SU-DHL-6 (cell line): ENCODE data around the gene GRM8.

ENCODE experiments used
- H2AFZ ChIP-seq: fragments of 200-600 bp; sonication (generic); 2 replicates; pipeline ENCODE4 v1.6.1; 2014; ENCODE audit warnings: low read depth, mild to moderate bottlenecking, moderate library complexity, mixed read lengths, antibody characterized with exemption, low read length; ENCODE audit not compliant: severe bottlenecking
- H3F3A ChIP-seq: fragments of 200-600 bp; shearing (Covaris generic); 2 replicates; pipeline ENCODE4 v1.6.0; 2016; ENCODE audit warnings: antibody characterized with exemption, mild to moderate bottlenecking; ENCODE audit not compliant: insufficient read depth
- H3K27ac ChIP-seq: fragments of 200-600 bp; sonication (generic); 2 replicates; pipeline ENCODE4 v1.5.1; 2016; ENCODE audit warnings: low read depth, mild to moderate bottlenecking, low read length, moderate library complexity, mixed read lengths
- H3K27me3 ChIP-seq: fragments of 200-600 bp; sonication (generic), shearing (Covaris generic); 2 replicates; pipeline ENCODE4 v1.6.0; 2014; ENCODE audit warnings: mild to moderate bottlenecking, low read length
- H3K36me3 ChIP-seq: fragments of 200-600 bp; sonication (generic); 2 replicates; pipeline ENCODE4 v1.6.1; 2014; ENCODE audit warnings: mild to moderate bottlenecking, low read length, mixed read lengths
- H3K4me2 ChIP-seq: fragments of 300-600, 200-600 bp; shearing (Covaris generic), sonication (generic); 2 replicates; pipeline ENCODE4 v1.6.0; 2014; ENCODE audit warnings: low read length, low read depth, mild to moderate bottlenecking; ENCODE audit not compliant: poor library complexity, severe bottlenecking
- H3K4me3 ChIP-seq: fragments of 200-600 bp; sonication (generic); 2 replicates; pipeline ENCODE4 v1.5.1; 2014; ENCODE audit warnings: antibody characterized with exemption, low read length, mild to moderate bottlenecking, mixed read lengths; ENCODE audit not compliant: insufficient read depth, poor library complexity, severe bottlenecking
- H3K79me2 ChIP-seq: fragments of 200-600 bp; sonication (generic); 2 replicates; pipeline ENCODE4 v1.6.1; 2014; ENCODE audit warnings: mild to moderate bottlenecking, low read length, moderate library complexity; ENCODE audit not compliant: insufficient read depth
- H3K9ac ChIP-seq: fragments of 200-600 bp; sonication (generic); 2 replicates; pipeline ENCODE4 v1.7.0; 2014; ENCODE audit warnings: mild to moderate bottlenecking, low read length
- H3K9me2 ChIP-seq: fragments of 200-600 bp; sonication (generic); replicated peaks from 2 replicates; pipeline ENCODE4 v1.6.1; 2014; ENCODE audit warnings: low read length; ENCODE audit not compliant: insufficient read depth
- H3K9me3 ChIP-seq: fragments of 200-600 bp; sonication (generic); 2 replicates; pipeline ENCODE4 v1.6.1; 2014; ENCODE audit warnings: low read length, mixed read lengths; ENCODE audit not compliant: insufficient read depth
- H4K20me1 ChIP-seq: fragments of 200-600 bp; sonication (generic); 2 replicates; pipeline ENCODE4 v1.6.1; 2014; ENCODE audit warnings: low read depth, mild to moderate bottlenecking, antibody characterized with exemption, low read length, moderate library complexity, mixed read lengths
- EZH2phosphoT487 ChIP-seq: fragments of 200-600 bp; sonication (generic), shearing (Covaris generic); conservative IDR thresholded peaks from 2 replicates; pipeline ENCODE4 v1.6.1; 2018; ENCODE audit warnings: mild to moderate bottlenecking, antibody characterized with exemption, low read length, moderate library complexity, mixed read lengths
- TF ChIP-seq, protein P1 (sequence below): fragments of 200-600 bp; sonication (generic); IDR thresholded peaks from one replicate; pipeline ENCODE4 v1.5.1; 2017; ENCODE audit warnings: antibody characterized with exemption, mild to moderate bottlenecking, low read length, moderate library complexity; ENCODE audit not compliant: insufficient read depth, poor library complexity, severe bottlenecking

GRM8 gene

DNA sequence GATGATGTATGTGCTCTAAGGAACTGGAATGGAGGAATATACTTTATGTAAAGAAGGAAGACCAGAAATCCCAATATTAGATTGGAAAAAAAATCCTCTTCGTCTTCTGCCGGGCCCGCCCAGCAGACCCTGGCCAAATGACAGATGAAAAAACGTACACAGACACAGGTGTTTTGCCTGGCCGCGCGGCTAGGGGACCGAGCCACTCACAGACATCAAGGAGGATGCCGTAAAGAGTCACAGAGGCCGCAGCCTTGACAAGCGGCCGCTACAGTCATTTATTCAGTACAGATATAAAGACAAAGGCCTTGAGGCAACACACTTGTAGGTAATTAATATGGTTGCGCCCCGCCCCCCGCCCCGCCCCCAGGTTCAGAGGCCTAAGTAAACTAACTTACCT, 594.1 kb downstream of the GRM8 start:
- Histone ChIP-seq H3K27ac (peak overlapping the region; percentile 93), H3K4me2 (peak overlapping the region; percentile 92), H3K79me2 (no peaks in the 10 kb centered on the region), H3F3A (peaks cover 35% of the 10 kb centered on the region), H3K9me2 (no peaks in the 10 kb centered on the region), H3K9ac (peak overlapping the region; percentile 50; the same call in 1 of the 2 replicates), H4K20me1 (no peaks in the 10 kb centered on the region), H3K36me3 (no peaks in the 10 kb centered on the region; the same call in 1 of the 2 replicates), H2AFZ (peak overlapping the region; percentile 23), H3K27me3 (no peaks in the 10 kb centered on the region), H3K4me3 (peak overlapping the region; percentile 38), H3K9me3 (no peaks in the 10 kb centered on the region)
- no peak for TF ChIP-seq EZH2phosphoT487
- TF ChIP-seq, protein P1, sequence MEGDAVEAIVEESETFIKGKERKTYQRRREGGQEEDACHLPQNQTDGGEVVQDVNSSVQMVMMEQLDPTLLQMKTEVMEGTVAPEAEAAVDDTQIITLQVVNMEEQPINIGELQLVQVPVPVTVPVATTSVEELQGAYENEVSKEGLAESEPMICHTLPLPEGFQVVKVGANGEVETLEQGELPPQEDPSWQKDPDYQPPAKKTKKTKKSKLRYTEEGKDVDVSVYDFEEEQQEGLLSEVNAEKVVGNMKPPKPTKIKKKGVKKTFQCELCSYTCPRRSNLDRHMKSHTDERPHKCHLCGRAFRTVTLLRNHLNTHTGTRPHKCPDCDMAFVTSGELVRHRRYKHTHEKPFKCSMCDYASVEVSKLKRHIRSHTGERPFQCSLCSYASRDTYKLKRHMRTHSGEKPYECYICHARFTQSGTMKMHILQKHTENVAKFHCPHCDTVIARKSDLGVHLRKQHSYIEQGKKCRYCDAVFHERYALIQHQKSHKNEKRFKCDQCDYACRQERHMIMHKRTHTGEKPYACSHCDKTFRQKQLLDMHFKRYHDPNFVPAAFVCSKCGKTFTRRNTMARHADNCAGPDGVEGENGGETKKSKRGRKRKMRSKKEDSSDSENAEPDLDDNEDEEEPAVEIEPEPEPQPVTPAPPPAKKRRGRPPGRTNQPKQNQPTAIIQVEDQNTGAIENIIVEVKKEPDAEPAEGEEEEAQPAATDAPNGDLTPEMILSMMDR = no peak

DNA sequence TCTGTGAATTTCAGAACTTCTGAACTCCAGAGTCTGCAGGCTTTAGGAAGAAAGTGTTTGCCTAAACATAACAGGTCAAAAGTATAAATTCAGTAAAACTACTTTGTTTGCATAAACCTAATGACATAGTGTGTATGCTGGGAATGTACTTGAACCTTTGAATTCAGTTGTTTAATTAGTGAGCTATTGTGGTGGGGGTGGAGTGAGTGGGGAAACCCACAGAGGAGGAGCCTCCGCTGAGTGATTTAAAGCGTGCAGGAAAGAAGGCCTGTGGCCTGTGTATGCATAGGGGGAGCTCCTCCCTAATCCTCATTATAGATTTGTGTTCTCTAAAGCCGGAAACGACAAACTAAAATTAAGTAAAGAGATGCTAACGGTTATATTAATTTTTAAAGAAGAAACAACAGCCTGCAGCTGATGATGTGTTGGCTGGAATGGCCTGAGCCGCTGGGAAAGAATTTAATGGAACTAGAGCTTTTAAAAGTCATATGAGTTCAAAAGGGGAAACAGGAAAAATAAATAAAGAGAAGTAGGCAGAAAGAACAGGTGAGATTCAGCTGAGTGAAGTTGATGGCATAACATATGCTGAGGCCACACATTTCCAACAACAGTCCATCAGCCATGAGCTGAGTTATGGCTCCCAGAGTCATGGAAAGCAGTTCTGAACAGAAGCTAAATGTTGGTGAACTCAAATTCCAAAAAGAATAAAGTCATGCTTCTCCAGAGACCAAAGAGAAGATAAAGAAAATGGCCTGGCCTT, 595.0 kb downstream of the GRM8 start:
- Histone ChIP-seq H3K9me2 (no peaks in the 10 kb centered on the region), H4K20me1 (no peaks in the 10 kb centered on the region), H3K27me3 (no peaks in the 10 kb centered on the region), H3K79me2 (no peaks in the 10 kb centered on the region), H3F3A (peaks cover 35% of the 10 kb centered on the region), H3K36me3 (no peaks in the 10 kb centered on the region; the same call in 1 of the 2 replicates), H3K9ac (peak overlapping the region; percentile 50), H3K27ac (peak overlapping the region; percentile 93), H3K4me2 (peak overlapping the region; percentile 92), H3K9me3 (no peaks in the 10 kb centered on the region), H2AFZ (peak overlapping the region; percentile 58), H3K4me3 (peak overlapping the region; percentile 43)
- TF ChIP-seq, protein P1 = no peak
- TF ChIP-seq EZH2phosphoT487 = no peak

DNA sequence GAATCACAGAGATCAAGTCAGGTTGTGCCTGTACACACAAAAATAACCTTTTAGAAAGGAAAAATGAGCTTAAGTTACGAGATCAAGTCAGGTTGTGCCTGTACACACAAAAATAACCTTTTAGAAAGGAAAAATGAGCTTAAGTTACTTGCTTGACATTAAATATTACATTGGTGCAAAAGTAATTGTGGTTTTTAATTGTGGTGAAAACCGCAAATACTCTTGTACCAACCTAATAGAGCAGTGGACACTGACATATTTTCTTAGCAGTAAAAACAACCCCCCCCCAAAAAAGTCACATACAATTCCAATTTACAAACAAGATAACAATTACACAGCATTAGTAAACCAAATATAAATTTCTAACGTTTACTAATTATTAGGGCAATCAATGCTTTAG, 595.6 kb downstream of the GRM8 start:
- peak overlapping the region; percentile 50 for H3K9ac ChIP-seq
- peaks cover 35% of the 10 kb centered on the region for H3F3A ChIP-seq
- H3K4me2 ChIP-seq = peak overlapping the region; percentile 92

More for the DNA sequence above, 595.6 kb downstream of the GRM8 start:
- H4K20me1 ChIP-seq = no peaks in the 10 kb centered on the region
- TF ChIP-seq EZH2phosphoT487 = no peak
- TF ChIP-seq, protein P1 = no peak
- H3K36me3 ChIP-seq = no peaks in the 10 kb centered on the region; the same call in 1 of the 2 replicates
- peak overlapping the region; percentile 93 for H3K27ac ChIP-seq
- H3K79me2 ChIP-seq = no peaks in the 10 kb centered on the region
- peak overlapping the region; percentile 58 for H2AFZ ChIP-seq
- H3K27me3 ChIP-seq = no peaks in the 10 kb centered on the region
- no peaks in the 10 kb centered on the region for H3K9me2 ChIP-seq
- H3K9me3 ChIP-seq = no peaks in the 10 kb centered on the region
- H3K4me3 ChIP-seq = peak overlapping the region; percentile 43
